Fibroblast of skin of right quadriceps (primary cell): ENCODE results near the gene DMRT3.

Experiments used
- DNase-seq: peaks from one replicate; pipeline ENCODE4 v3.0.0-alpha.2; 2013

DMRT3 gene

GRCh38 chr9:1005043-1005667 lies 28.7 kb downstream of the DMRT3 start:
- DNase-seq, result peak; percentile 53

GRCh38 chr9:1007312-1007711 lies 30.9 kb downstream of the DMRT3 start:
- DNase-seq, result no peak

GRCh38 chr9:1008216-1008615 lies 31.8 kb downstream of the DMRT3 start:
- DNase-seq, result peak; percentile 33

- DNase-seq, result peak; percentile 69
Observed at GRCh38 chr9:1009101-1009707, 32.7 kb downstream of the DMRT3 start.

GRCh38 chr9:1013021-1013420 lies 36.6 kb downstream of the DMRT3 start:
- DNase-seq, result no peak

DNA sequence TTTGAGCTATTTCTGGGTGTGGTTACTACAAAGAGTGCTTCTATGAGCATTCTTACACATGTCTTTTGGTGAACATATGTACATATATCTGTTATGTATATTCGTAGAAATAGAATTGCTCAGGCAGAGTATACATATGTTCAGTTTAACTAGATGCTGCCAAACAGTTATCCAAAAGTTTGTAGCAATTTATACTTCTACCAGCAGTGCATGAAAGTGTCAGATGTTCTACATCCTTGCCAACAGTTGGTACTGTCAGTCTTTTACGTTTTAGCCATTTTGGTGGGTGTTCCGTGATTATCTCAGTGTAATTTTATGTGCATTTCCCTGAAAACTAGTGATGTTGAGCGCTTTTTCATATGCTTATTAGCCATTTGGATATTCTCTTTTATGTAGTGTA lies 37.8 kb downstream of the DMRT3 start:
- no peak for DNase-seq

DNA sequence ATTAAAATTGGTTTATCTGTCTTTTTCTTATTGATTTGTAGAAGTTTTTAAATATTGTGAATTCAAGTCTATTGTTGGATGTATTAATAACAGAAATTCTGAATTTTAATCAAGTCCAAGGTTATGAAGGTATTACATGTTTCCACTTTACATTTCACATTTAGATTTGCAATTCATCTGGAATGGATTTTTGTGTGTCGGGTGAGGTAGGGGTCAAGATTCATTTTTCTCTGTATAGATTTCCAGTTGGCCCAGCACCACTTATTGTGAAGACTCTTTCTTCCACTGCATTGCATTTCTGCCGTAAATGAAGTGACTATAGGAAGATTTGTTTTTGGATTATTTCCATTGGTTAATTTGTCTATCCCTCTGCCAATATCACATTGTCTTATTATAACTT lies 38.2 kb downstream of the DMRT3 start:
- no peak for DNase-seq

GRCh38 chr9:1018121-1018520 lies 41.7 kb downstream of the DMRT3 start:
- DNase-seq, result no peak

GRCh38 chr9:1024112-1024511 lies 47.7 kb downstream of the DMRT3 start:
- DNase-seq, result no peak

GRCh38 chr9:1025131-1025530 lies 48.7 kb downstream of the DMRT3 start:
- no peak for DNase-seq

DNA sequence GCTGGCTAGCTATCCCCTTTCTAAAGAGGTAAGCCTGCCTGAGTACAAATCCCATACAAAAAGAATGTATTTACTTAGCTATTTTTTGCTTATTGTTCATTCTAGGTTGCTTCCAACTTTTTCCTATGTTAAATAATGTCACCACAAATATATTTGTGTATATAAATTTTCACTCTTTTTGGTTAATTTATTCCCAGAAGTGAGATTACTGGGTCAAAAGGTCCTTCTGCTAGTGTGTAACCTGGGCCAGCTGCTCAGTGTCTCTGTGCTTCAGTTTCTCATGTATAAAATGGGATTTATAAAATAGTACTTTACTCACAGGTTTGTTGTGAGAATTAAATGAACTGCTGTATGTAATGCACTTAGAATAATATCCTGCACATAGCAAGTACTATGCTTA lies 49.8 kb downstream of the DMRT3 start:
- DNase-seq, result no peak

DNA sequence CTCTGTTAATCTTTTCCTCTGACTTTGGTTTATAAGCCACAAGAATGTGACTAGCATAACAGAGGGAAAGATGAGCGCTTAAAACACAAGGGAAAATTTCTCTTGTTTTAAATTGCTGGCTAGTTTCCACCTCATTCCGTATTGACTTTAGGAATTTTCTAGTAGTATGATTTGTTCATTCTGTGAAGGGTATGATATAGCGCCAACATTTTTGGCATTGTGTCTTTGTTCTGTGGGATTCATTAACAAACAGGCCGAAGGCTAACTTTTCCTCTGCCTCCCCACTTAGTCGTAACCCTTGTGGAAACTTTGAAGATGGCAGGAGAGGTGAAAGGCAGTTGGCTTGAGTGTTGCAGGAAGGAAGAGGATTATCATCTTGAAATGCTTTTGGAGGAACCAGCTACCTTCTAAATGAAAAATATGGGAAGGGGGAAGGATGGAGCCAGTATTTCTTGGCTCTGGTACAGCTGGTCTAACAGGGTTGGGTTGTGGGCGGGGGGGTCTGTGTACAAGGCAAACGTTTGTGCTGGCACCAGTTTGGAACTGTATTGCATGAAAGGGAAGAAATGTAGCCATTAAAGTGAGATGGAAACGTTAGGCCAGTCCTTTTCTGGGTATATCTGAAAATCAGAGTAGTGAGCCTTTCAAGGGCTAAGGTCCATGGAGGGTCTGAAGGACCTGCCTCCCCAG lies 52.2 kb downstream of the DMRT3 start:
- DNase-seq, result no peak

DNA sequence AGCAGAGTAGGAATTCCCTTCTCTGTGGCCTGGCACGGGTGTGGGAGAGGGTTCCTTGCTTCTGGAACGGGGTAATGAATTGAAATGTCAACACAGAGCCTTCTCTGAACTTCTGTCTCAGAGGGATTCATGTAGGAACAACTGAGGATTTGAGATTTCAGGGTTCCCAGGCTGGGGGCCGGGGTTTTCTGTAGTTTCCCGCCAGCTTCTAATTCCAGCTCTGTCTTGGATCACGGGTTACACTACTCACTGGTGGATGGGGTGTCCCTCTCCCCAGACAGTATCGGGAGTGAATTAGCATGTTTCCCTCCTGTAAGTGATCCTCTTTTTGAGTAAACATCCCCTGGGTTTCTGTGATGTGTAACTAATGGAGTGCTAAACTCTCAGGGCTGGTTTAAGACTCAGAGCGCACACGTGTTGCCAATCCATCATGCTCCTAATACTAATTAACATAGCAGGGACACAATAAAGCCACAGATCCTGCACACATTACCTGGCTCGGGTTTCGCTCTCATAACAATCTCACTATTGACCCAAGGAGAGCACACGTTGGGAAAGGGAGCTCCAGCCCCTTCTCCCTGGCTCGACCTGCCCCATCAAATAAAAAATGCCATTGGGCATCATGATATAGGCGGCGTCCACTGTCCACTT lies 55.6 kb downstream of the DMRT3 start:
- no peak for DNase-seq

- DNase-seq, result no peak
Observed at GRCh38 chr9:1034271-1034670, 57.8 kb downstream of the DMRT3 start.

- DNase-seq, result no peak
Observed at GRCh38 chr9:1039589-1039988, 63.1 kb downstream of the DMRT3 start.
